KG1 (cell line): Measurements from ENCODE around the gene RNF157.
"Not testable (repeated sequence)": the region's sequence is repeated elsewhere in the genome, so short reads cannot be mapped to it uniquely, and the experiment has no call there.

ENCODE experiments used
- DNase-seq: peaks from one replicate; lab custom pipeline; 2025; lab: John Stamatoyannopoulos, UW

RNF157 gene

GRCh38 chr17:76233588-76234353 is 6.5 kb downstream of the RNF157 start:
- DNase-seq, result no peak

DNA sequence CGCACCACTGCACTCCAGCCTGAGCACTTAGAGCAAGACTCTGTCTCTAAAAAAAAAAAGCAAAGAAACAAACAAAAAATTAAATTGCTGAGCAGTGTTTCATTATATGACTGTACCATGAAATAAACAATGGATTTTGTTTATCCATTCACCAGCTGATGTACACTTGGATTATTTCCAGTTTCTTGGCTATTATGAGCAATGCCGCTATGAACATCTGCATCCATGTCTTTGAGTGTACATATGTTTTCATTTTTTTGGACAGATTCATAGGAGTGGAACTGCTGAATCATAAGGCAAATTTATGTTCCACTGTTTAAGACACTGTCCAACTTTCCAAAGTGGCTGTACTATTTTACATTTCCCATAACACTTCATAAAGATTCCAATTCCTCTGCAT is 8.0 kb downstream of the RNF157 start:
- no peak for DNase-seq

- DNase-seq, result not testable (repeated sequence)
These were observed 13.5 kb downstream of the RNF157 start for GRCh38 chr17:76226749-76227148.

GRCh38 chr17:76225373-76226086 is 14.8 kb downstream of the RNF157 start:
- DNase-seq, result not testable (repeated sequence)

DNA sequence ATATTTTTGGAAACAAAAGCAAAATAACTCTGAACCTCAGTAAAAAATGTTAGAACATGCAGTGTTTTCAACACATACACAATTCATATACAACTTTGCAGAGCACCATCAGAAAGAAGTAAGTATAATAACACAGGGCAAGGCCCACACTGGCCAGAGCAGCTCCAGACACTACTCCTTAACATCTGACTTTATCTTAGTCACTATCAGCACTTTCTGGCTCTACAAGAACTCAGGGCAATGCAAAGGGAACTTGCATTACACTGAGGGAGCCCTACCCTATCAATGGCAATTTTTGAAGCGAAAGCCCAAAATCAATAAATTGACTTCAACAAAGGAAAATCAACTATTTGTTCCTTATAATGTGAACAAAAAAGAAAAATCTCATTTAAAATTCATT is 16.5 kb downstream of the RNF157 start:
- DNase-seq, result no peak

DNA sequence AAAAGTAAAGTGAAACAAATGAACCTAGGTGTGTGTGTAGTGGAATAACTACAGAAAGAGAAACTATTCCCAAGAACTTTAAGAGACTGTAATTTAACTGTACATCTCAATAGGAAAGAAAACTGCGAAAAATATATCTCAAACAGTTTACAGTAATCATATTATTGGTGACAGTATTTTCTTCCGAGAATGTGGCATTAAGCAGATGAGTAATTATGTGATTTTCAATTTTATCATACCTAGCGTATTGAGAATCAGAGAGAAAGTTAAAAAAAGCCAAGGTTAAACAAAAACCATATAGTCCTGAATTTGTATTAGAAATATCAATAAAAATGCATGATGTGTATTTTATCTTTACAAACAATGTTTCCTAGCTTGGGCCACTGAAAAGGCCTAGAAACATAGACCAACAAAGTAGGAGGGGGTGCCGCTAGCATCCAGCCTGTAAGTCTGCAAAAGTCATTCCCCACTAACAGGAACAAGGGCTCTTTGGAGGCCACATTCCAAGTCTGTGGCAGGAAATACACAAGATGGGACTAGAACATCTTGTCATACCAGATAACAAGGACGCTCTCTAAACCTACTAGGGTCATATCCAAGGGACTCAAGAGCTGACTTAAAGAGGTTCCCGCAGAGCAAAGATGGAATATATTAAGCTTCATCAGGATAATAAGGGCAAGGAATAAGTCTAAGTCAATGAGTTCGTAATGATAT is 20.5 kb downstream of the RNF157 start:
- no peak for DNase-seq

- no peak for DNase-seq
These were observed 23.2 kb downstream of the RNF157 start for GRCh38 chr17:76217081-76217480.

DNA sequence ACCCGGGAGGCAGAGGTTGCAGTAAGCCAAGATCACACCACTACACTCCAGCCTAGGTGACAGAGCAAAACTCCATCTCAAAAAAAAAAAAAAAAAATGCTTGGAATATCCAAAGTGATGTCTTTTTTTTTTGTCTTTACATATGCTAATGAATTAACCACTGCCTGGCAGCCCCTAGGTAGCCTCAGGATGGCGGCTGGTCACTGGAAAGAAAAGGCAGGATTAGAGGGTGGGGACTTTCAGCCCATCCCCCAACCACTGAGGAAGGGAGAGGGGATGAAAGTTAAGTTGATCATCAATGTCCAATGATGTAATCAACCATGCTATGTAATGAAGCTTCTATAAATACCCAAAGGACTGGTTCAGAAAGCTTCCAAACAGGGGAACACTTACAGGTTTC is 26.8 kb downstream of the RNF157 start:
- no peak for DNase-seq

DNA sequence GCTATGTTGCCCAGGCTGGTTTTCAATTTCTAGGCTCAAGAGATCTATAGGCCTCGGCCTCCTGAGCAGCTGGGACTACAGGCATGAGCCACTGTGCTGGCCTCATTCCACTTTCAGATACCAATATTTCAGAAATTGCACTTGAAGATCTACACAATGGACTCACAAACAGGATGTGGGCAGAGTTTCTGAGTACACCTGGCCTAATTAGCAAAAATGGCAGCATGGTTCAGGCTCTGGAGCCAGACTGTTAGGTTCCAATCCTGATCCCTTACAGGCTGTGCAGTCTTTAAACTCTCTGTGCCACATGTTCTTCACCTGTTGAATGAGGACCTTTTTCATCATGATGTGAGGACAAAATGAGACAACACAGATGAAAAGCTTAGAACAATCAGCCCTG is 32.2 kb downstream of the RNF157 start:
- no peak for DNase-seq

GRCh38 chr17:76207275-76208059 is 32.8 kb downstream of the RNF157 start:
- no peak for DNase-seq

- DNase-seq, result not testable (repeated sequence)
These were observed 34.6 kb downstream of the RNF157 start for GRCh38 chr17:76205542-76206144.

DNA sequence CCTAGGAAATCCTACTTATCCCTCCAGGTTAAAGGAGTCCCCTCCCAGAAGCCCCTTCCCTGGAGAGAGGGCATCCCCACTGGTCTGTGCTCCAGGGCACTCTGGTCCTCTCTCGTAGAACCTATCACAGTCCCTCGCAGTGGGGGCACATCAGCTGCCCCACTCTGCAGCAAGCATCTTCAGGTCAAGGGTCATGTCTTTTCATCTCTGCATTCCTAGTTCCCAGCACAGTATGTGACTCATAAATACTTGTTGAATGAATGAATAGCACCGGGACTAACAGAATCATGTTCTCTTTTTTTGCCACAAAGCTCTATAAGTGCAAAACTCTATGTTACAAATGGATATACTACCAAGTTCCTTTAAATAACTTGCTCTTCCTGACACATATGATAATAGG is 36.0 kb downstream of the RNF157 start:
- DNase-seq, result no peak

- no peak for DNase-seq
These were observed 39.9 kb downstream of the RNF157 start for GRCh38 chr17:76200354-76200753.

GRCh38 chr17:76199469-76199868 is 40.8 kb downstream of the RNF157 start:
- DNase-seq, result no peak

GRCh38 chr17:76198702-76199101 is 41.6 kb downstream of the RNF157 start:
- no peak for DNase-seq

- no peak for DNase-seq
These were observed 42.4 kb downstream of the RNF157 start for GRCh38 chr17:76197911-76198310.

DNA sequence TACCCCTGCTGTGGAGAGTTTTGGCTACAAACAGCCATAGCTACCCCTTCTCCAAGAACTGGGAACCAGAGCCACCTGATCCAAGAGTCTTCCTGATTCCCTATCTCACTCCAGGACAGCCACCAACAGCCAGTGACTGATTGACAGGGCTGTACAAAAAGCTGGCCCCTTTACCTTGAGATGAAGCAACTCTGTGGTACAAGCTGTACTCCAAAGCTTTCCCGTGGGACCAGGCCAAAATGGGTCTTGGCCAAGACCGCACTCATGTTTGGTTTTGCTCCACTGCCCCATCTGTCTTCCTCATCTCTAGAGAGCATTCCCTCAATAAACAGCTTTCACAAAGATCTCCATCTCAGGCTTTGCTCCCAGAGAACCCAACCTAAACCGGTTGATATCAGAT is 43.6 kb downstream of the RNF157 start:
- no peak for DNase-seq

GRCh38 chr17:76195281-76196096 is 44.8 kb downstream of the RNF157 start:
- DNase-seq, result no peak

DNA sequence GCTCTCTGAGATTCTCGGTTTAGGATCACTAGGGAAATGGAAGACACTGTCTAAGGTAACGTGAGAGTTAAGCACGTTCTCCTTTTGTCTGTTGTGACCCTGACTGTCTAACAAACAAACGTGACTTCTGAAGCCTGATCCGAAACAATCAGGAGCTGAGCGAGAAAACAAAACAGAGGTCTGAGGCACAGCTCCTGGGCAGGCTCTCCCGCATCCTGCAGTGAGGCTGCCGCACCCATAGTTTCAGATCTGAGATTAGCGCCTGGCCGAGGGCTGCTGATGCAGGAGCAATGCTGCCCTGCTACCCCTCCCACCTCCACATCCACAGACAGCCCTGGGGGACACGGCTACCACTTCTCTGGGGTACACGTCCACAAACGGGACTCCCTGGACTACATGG is 46.7 kb downstream of the RNF157 start:
- no peak for DNase-seq

- DNase-seq, result peak; percentile 42
These were observed 48.4 kb downstream of the RNF157 start for GRCh38 chr17:76191896-76192295.

DNA sequence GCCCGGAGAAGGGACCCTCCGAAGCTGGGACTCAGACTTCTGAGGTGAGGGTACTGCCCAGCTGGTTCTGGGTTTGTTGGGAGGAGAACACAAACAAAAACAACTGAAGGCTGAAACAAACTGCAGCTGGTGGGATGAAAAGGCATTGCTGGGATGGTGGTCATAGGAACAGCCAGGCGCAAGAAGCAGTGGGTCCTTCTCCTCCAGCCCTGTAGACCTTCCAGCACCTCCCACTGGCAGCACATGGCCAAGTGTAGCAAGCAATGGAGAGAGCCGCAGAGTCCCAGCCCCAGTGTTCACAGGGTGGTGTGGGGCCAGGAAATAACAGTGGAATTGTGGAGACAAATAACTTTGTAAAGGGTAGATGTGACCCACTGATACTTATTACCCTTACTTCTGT is 50.6 kb downstream of the RNF157 start:
- DNase-seq, result no peak
